Glutamatergic neuron (in vitro differentiated cells): Measurements from ENCODE around the gene SLC66A3. TPM values are rescaled to one million over a fixed set of nuclear protein-coding genes. Genes with fewer than 3 reads are reported as not detected.

Source experiments
- DNase-seq: peaks from one replicate; pipeline ENCODE4 v3.0.0; 2022
- H3K27ac Mint-ChIP-seq: one replicate; pipeline ENCODE4 v1.8.0; 2020; ENCODE audit warnings: mild to moderate bottlenecking, mixed read lengths, inconsistent platforms; ENCODE audit not compliant: unreplicated experiment
- H3K27me3 Mint-ChIP-seq: one replicate; pipeline ENCODE4 v1.8.0; 2020; ENCODE audit warnings: mild to moderate bottlenecking, moderate library complexity, mixed read lengths, inconsistent platforms; ENCODE audit not compliant: unreplicated experiment
- H3K36me3 Mint-ChIP-seq: one replicate; pipeline ENCODE4 v1.8.0; 2020; ENCODE audit warnings: mild to moderate bottlenecking, mixed read lengths, inconsistent platforms; ENCODE audit not compliant: unreplicated experiment
- H3K4me1 Mint-ChIP-seq: one replicate; pipeline ENCODE4 v1.8.0; 2020; ENCODE audit warnings: mild to moderate bottlenecking, low read depth, mixed read lengths, inconsistent platforms; ENCODE audit not compliant: unreplicated experiment
- H3K4me3 Mint-ChIP-seq: one replicate; pipeline ENCODE4 v1.8.0; 2020; ENCODE audit warnings: mild to moderate bottlenecking, mixed read lengths, inconsistent platforms; ENCODE audit not compliant: unreplicated experiment
- H3K9me3 Mint-ChIP-seq: one replicate; pipeline ENCODE4 v1.8.0; 2020; ENCODE audit warnings: mild to moderate bottlenecking, moderate library complexity, mixed read lengths, inconsistent platforms; ENCODE audit not compliant: unreplicated experiment
- CTCF ChIP-seq: fragments of 200-600 bp; sonication (generic); IDR thresholded peaks from one replicate; pipeline ENCODE4 v1.5.0; 2021; ENCODE audit not compliant: partially characterized antibody, unreplicated experiment
- total RNA-seq: library from RNA; stranded (reverse); fragmentation: NEBNext Ultra II Directional; extraction: Animal tissue kit (Norgen Biotek cat#: 25700); gene quantifications from one replicate; pipeline ENCODE4 v1.2.1, GENCODE V29; 2021; ENCODE audit not compliant: unreplicated experiment

The SLC66A3 gene
- total RNA-seq, 1 donor from 2014 or later = 10.9 TPM

- Mint-ChIP-seq H3K27ac (no peak overlapping the region), H3K4me1 (no peaks in the 10 kb centered on the region), H3K9me3 (no peaks in the 10 kb centered on the region), H3K4me3 (no peak overlapping the region), H3K36me3 (no peaks in the 10 kb centered on the region), H3K27me3 (no peaks in the 10 kb centered on the region)
- no peak for DNase-seq
- no peak for TF ChIP-seq CTCF
Measured at GRCh38 chr2:11182951-11183350, 27.7 kb downstream of the SLC66A3 start.

- Mint-ChIP-seq H3K36me3 (no peaks in the 10 kb centered on the region), H3K4me1 (no peaks in the 10 kb centered on the region), H3K27me3 (no peaks in the 10 kb centered on the region), H3K9me3 (peaks cover under 1% of the 10 kb centered on the region), H3K27ac (no peak overlapping the region), H3K4me3 (no peak overlapping the region)
- no peak for DNase-seq
- TF ChIP-seq CTCF = no peak
Measured at GRCh38 chr2:11186145-11186544, 30.9 kb downstream of the SLC66A3 start.

- Mint-ChIP-seq H3K27ac (no peak overlapping the region), H3K4me3 (no peak overlapping the region), H3K9me3 (peaks cover 1% of the 10 kb centered on the region), H3K4me1 (no peaks in the 10 kb centered on the region), H3K36me3 (no peaks in the 10 kb centered on the region), H3K27me3 (no peaks in the 10 kb centered on the region)
- DNase-seq = no peak
- no peak for TF ChIP-seq CTCF
Measured at GRCh38 chr2:11187083-11187619, 31.9 kb downstream of the SLC66A3 start.

- H3K4me1 Mint-ChIP-seq = no peaks in the 10 kb centered on the region
- no peak for TF ChIP-seq CTCF
- no peak for DNase-seq
- no peaks in the 10 kb centered on the region for H3K27me3 Mint-ChIP-seq
- H3K36me3 Mint-ChIP-seq = no peaks in the 10 kb centered on the region
- H3K9me3 Mint-ChIP-seq = peaks cover 1% of the 10 kb centered on the region
- no peak overlapping the region for H3K27ac Mint-ChIP-seq
- no peak overlapping the region for H3K4me3 Mint-ChIP-seq
Measured at GRCh38 chr2:11187731-11188130, 32.5 kb downstream of the SLC66A3 start.

- peaks cover under 1% of the 10 kb centered on the region for H3K9me3 Mint-ChIP-seq
- no peaks in the 10 kb centered on the region for H3K27me3 Mint-ChIP-seq
- H3K27ac Mint-ChIP-seq = no peak overlapping the region
- H3K36me3 Mint-ChIP-seq = no peaks in the 10 kb centered on the region
- H3K4me3 Mint-ChIP-seq = no peak overlapping the region
- H3K4me1 Mint-ChIP-seq = no peaks in the 10 kb centered on the region
- no peak for DNase-seq
- TF ChIP-seq CTCF = no peak
Measured at GRCh38 chr2:11196246-11196645, 41.0 kb downstream of the SLC66A3 start.
